Measurements from ENCODE around the gene SREBF2.

DNA sequence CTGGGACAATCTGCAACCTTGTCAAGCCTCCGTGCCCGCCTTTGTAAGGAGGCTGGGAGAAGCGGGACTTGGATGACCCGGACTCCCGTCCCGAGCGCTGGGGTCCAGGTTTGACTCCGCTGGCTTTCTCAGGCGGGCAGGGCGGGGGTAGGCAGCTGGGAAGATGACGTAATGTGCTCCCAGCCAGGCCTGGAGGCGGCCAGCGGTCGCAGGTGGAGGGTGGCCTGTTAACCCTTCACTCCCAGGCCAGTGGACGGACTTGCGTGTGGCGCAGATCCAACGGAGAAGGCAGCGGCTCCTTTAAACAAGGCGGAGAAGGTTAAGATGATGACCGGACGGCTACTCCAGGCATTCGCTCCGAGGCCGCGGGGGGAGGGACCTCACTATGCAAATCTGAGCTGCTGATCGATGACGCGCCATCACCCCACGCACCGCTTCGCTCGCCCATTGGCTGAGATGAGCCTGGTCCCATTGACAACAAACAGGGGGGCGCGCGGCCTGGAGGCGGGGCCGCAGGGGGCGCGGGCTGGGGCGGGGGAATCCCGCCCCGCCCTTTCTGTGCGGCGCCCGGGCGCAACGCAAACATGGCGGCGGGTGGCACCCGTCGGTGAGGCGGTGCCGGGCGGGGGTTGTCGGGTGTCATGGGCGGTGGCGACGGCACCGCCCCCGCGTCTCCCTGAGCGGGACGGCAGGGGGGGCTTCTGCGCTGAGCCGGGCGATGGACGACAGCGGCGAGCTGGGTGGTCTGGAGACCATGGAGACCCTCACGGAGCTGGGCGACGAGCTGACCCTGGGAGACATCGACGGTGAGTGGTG lies at the start of gene SREBF2:
- TF ChIP-seq, protein P1, sequence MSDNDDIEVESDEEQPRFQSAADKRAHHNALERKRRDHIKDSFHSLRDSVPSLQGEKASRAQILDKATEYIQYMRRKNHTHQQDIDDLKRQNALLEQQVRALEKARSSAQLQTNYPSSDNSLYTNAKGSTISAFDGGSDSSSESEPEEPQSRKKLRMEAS (IDR thresholded peaks at IDR 0.05; ENCODE audit: low read depth, low read length), result no peak
- TF ChIP-seq, protein P2, sequence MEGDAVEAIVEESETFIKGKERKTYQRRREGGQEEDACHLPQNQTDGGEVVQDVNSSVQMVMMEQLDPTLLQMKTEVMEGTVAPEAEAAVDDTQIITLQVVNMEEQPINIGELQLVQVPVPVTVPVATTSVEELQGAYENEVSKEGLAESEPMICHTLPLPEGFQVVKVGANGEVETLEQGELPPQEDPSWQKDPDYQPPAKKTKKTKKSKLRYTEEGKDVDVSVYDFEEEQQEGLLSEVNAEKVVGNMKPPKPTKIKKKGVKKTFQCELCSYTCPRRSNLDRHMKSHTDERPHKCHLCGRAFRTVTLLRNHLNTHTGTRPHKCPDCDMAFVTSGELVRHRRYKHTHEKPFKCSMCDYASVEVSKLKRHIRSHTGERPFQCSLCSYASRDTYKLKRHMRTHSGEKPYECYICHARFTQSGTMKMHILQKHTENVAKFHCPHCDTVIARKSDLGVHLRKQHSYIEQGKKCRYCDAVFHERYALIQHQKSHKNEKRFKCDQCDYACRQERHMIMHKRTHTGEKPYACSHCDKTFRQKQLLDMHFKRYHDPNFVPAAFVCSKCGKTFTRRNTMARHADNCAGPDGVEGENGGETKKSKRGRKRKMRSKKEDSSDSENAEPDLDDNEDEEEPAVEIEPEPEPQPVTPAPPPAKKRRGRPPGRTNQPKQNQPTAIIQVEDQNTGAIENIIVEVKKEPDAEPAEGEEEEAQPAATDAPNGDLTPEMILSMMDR (IDR thresholded peaks at IDR 0.05; ENCODE audit: low read depth, low read length), result no peak
